Mammary epithelial cell (primary cell): Measurements from ENCODE around the gene OR6K3.

Experiments
- EZH2 ChIP-seq: IDR thresholded peaks from 2 replicates; pipeline ENCODE4 v1.6.1; 2012; ENCODE audit warnings: low read length, inconsistent platforms, borderline replicate concordance
- TF ChIP-seq, protein P1 (sequence below), 2 donors: IDR thresholded peaks in 1 of 2; conservative IDR thresholded peaks in 1 of 2; 2 replicates each; pipeline ENCODE4 v1.5.1; 2011 to 2012; ENCODE audit warnings: inconsistent platforms in 2 of 2, low read length in 2 of 2, mild to moderate bottlenecking in 2 of 2, control low read depth in 1 of 2, low read depth in 1 of 2; ENCODE audit not compliant: insufficient read depth in 1 of 2; ENCODE audit errors: extremely low read depth in 1 of 2

GRCh38 chr1:158685085-158685484 is 35.4 kb downstream of the OR6K3 start:
- TF ChIP-seq, protein P1, sequence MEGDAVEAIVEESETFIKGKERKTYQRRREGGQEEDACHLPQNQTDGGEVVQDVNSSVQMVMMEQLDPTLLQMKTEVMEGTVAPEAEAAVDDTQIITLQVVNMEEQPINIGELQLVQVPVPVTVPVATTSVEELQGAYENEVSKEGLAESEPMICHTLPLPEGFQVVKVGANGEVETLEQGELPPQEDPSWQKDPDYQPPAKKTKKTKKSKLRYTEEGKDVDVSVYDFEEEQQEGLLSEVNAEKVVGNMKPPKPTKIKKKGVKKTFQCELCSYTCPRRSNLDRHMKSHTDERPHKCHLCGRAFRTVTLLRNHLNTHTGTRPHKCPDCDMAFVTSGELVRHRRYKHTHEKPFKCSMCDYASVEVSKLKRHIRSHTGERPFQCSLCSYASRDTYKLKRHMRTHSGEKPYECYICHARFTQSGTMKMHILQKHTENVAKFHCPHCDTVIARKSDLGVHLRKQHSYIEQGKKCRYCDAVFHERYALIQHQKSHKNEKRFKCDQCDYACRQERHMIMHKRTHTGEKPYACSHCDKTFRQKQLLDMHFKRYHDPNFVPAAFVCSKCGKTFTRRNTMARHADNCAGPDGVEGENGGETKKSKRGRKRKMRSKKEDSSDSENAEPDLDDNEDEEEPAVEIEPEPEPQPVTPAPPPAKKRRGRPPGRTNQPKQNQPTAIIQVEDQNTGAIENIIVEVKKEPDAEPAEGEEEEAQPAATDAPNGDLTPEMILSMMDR (conservative IDR thresholded peaks at IDR 0.05 in 1 of 2, IDR thresholded peaks at IDR 0.05 in 1 of 2; ENCODE audit: extremely low read depth in 1 of 2, insufficient read depth in 1 of 2, low read depth in 1 of 2, low read length in 2 of 2) = no peak
- no peak for TF ChIP-seq EZH2
